HepG2 (cell line): ENCODE data around the gene CNNM4. TPM values are rescaled to one million over a fixed set of nuclear protein-coding genes. Genes with fewer than 3 reads are reported as not detected.

Experiments
- ATAC-seq: fragments of 200-7000 bp; cut with Tn5 transposase; 3 replicates; pipeline ENCODE4 v1.9.1; 2020; ENCODE audit warnings: mild to moderate bottlenecking, moderate library complexity
- BruUV-seq: library from RNA; stranded (reverse); fragments of 400-500 nt; replicated peaks from 2 replicates; lab custom pipeline; 2021; lab: Mats Ljungman, UMichigan
- CTCF ChIA-PET: fragments of 300-600 bp; formaldehyde crosslinking; extraction: SDS; loops from one replicate; lab custom pipeline; 2021; ENCODE audit warnings: low total read pairs, inconsistent platforms, low intra/inter-chr PET ratio; lab: Yijun Ruan, JAX
- POLR2A ChIA-PET: fragments of 350-600 bp; sonication (Branson Sonifier 250); formaldehyde crosslinking; loops from one replicate; lab custom pipeline; 2020; ENCODE audit warnings: antibody characterized with exemption, inconsistent platforms; lab: Yijun Ruan, JAX
- DNase-seq: peaks from one replicate; pipeline ENCODE4 v3.0.0-alpha.2; 2015; ENCODE audit warnings: low spot score
- FAIRE-seq: peaks from 3 replicates; lab custom pipeline; 2011; peaks lifted over from hg19 to GRCh38; lab: Jason Lieb, UNC
- H2AFZ ChIP-seq: one replicate; pipeline ENCODE4 v1.6.1; 2011; ENCODE audit warnings: low read length, inconsistent platforms
- H3K27ac ChIP-seq: fragments of 300-600 bp; 3 replicates; pipeline ENCODE4 v1.8.0; 2011; ENCODE audit warnings: mixed run types, mild to moderate bottlenecking, mixed read lengths, low read length, inconsistent platforms; ENCODE audit not compliant: insufficient read depth; ENCODE audit errors: extremely low read length
- H3K27me3 ChIP-seq, 2 experiments: fragments of 200-600 bp in 1 of 2; 2 replicates in 1 of 2; 3 replicates in 1 of 2; pipeline versions ENCODE4 v1.6.0 to v1.8.0; 2011; ENCODE audit warnings: low read length in 2 of 2, mild to moderate bottlenecking in 2 of 2, moderate library complexity in 2 of 2, inconsistent platforms in 1 of 2; ENCODE audit not compliant: insufficient read depth in 2 of 2, control insufficient read depth in 1 of 2
- H3K36me3 ChIP-seq, 2 experiments: fragments of 200-600 bp in 1 of 2; replicated peaks in 1 of 2; 2 replicates in 1 of 2; 3 replicates in 1 of 2; pipeline versions ENCODE4 v1.5.1 to v1.8.0; 2011; ENCODE audit warnings: low read length in 2 of 2, inconsistent platforms in 1 of 2; ENCODE audit not compliant: insufficient read depth in 2 of 2, control insufficient read depth in 1 of 2
- H3K4me1 ChIP-seq: 2 replicates; pipeline ENCODE4 v1.5.1; 2012; ENCODE audit warnings: low read length, inconsistent platforms; ENCODE audit not compliant: insufficient read depth
- H3K4me2 ChIP-seq: 2 replicates; pipeline ENCODE4 v1.6.0; 2011; ENCODE audit warnings: low read depth, low read length, inconsistent platforms
- H3K4me3 ChIP-seq, 3 experiments: fragments of 200-600 bp in 1 of 3; sonication (generic), shearing (Covaris generic) in 1 of 3; replicated peaks in 1 of 3; 2 replicates each; pipeline ENCODE4 v1.5.1; 2011 to 2016; ENCODE audit warnings: low read length in 3 of 3, inconsistent platforms in 2 of 3, low read depth in 2 of 3, mild to moderate bottlenecking in 2 of 3, control low read depth in 1 of 3, mixed read lengths in 1 of 3; ENCODE audit not compliant: insufficient read depth in 1 of 3
- H3K79me2 ChIP-seq: one replicate; pipeline ENCODE4 v1.6.1; 2011; ENCODE audit warnings: low read length, inconsistent platforms; ENCODE audit not compliant: insufficient read depth
- H3K9ac ChIP-seq: 2 replicates; pipeline ENCODE4 v1.6.0; 2011; ENCODE audit warnings: mild to moderate bottlenecking, low read depth, low read length, inconsistent platforms; ENCODE audit not compliant: insufficient read depth
- H3K9me3 ChIP-seq: 2 replicates; pipeline ENCODE4 v1.5.1; 2012; ENCODE audit warnings: mild to moderate bottlenecking, low read length
- H4K20me1 ChIP-seq: 2 replicates; pipeline ENCODE4 v1.6.0; 2011; ENCODE audit warnings: inconsistent platforms, mild to moderate bottlenecking, low read length, moderate library complexity; ENCODE audit not compliant: insufficient read depth
- AGO2 ChIP-seq: fragments of 200-400 bp; formaldehyde crosslinking; optimal IDR thresholded peaks from 2 replicates; pipeline ENCODE3; 2017; ENCODE audit warnings: mild to moderate bottlenecking, low read depth, low read length, moderate library complexity
- ARID3A ChIP-seq: IDR thresholded peaks from 2 replicates; pipeline ENCODE4 v1.6.1; 2012; ENCODE audit warnings: low read depth, low read length, improper control_type of control experiment
- ATF5 ChIP-seq: sonication (generic); formaldehyde crosslinking; IDR thresholded peaks from 2 replicates; pipeline ENCODE4 v1.4.0; 2020; ENCODE audit warnings: mild to moderate bottlenecking, low read depth, missing genetic modification reagents
- DR1 ChIP-seq: sonication (generic); formaldehyde crosslinking; IDR thresholded peaks from 2 replicates; pipeline ENCODE4 v1.8.0; 2021; ENCODE audit warnings: mild to moderate bottlenecking, missing genetic modification reagents, inconsistent platforms
- ERF ChIP-seq: IDR thresholded peaks from 2 replicates; pipeline ENCODE4 v1.6.1; 2018; ENCODE audit warnings: missing biosample characterization, missing genetic modification reagents
- GTF3A ChIP-seq: sonication (generic); formaldehyde crosslinking; conservative IDR thresholded peaks from 2 replicates; pipeline ENCODE4 v1.4.0; 2020; ENCODE audit warnings: mild to moderate bottlenecking, missing genetic modification reagents
- HIC2 ChIP-seq: sonication (generic); formaldehyde crosslinking; IDR thresholded peaks from 2 replicates; pipeline ENCODE4 v1.9.0; 2022; ENCODE audit warnings: low read depth, missing genetic modification reagents
- KAT2B ChIP-seq: fragments of 150-350 bp; IDR thresholded peaks from 2 replicates; pipeline ENCODE4 v1.6.1; 2014; ENCODE audit warnings: low read depth, low read length, borderline replicate concordance
- NCOA2 ChIP-seq: sonication (generic); formaldehyde crosslinking; IDR thresholded peaks from 2 replicates; pipeline ENCODE4 v1.8.0; 2022; ENCODE audit warnings: inconsistent platforms
- NFIC ChIP-seq: IDR thresholded peaks from 2 replicates; pipeline ENCODE4 v1.6.1; 2012; ENCODE audit warnings: mild to moderate bottlenecking, low read length, inconsistent platforms
- REST ChIP-seq, 2 experiments: IDR thresholded peaks; 2 replicates each; pipeline ENCODE4 v1.6.1; 2011 to 2012; ENCODE audit warnings: low read length in 2 of 2, borderline replicate concordance in 1 of 2, low read depth in 1 of 2, mild to moderate bottlenecking in 1 of 2, moderate library complexity in 1 of 2
- TAF1 ChIP-seq: sonication (generic); formaldehyde crosslinking; IDR thresholded peaks from 2 replicates; pipeline ENCODE4 v1.4.0; 2020; ENCODE audit warnings: missing genetic modification reagents
- XRCC5 ChIP-seq: fragments of 200-400 bp; formaldehyde crosslinking; optimal IDR thresholded peaks from 2 replicates; pipeline ENCODE3; 2017; ENCODE audit warnings: mild to moderate bottlenecking, low read length
- ZNF44 ChIP-seq: sonication (generic); formaldehyde crosslinking; IDR thresholded peaks from 2 replicates; pipeline ENCODE4 v1.5.1; 2020; ENCODE audit warnings: mild to moderate bottlenecking, missing genetic modification reagents
- ZNF530 ChIP-seq: sonication (generic); formaldehyde crosslinking; IDR thresholded peaks from 2 replicates; pipeline ENCODE4 v1.5.0; 2020; ENCODE audit warnings: low read depth, mild to moderate bottlenecking, missing genetic modification reagents
- ZNF619 ChIP-seq: sonication (generic); formaldehyde crosslinking; IDR thresholded peaks from 2 replicates; pipeline ENCODE4 v1.4.0; 2020; ENCODE audit warnings: mild to moderate bottlenecking, missing genetic modification reagents
- ZNF816 ChIP-seq: sonication (generic); formaldehyde crosslinking; IDR thresholded peaks from 2 replicates; pipeline ENCODE4 v1.8.0; 2022; ENCODE audit warnings: missing genetic modification reagents, mild to moderate bottlenecking, borderline replicate concordance
- WGBS: methylation state at CpG from one replicate; pipeline ENCODE4 v1.1.6; 2017; ENCODE audit warnings: low lambda C conversion rate; 5-methylcytosine and 5-hydroxymethylcytosine counted together
- in situ Hi-C: cut with HindIII; loops from 2 replicates; pipeline ENCODE4 v1.10.0; 2017; ENCODE audit warnings: low pct_unique_long_range_greater_than_20kb; ENCODE audit not compliant: extremely low pct_ligation_motif_present
- intact Hi-C: fragments of 100-400 bp; cut with micrococcal nuclease; formaldehyde crosslinking; loops from one replicate; pipeline ENCODE4 v1.10.0; 2022; ENCODE audit not compliant: unreplicated experiment
- polyA plus RNA-seq, 8 experiments: library from polyadenylated mRNA; depleted of rRNA in 3 of 8; stranded (reverse) in 7 of 8; unstranded in 1 of 8; fragments of >200 nt; fragmentation: Illumina TruSeq in 4 of 8; extraction: Trizol in 4 of 8; gene quantifications; 2 replicates each; pipeline versions ENCODE4 v1.2.1 to v1.2.3, GENCODE V29; 2011 to 2016; ENCODE audit warnings: low read depth in 4 of 8, missing spikeins in 1 of 8, mixed read lengths in 1 of 8; ENCODE audit not compliant: insufficient read depth in 1 of 8
- total RNA-seq, 5 experiments: library from RNA; depleted of rRNA; stranded (reverse); fragments of >200 nt; fragmentation: Illumina TruSeq; extraction: Trizol; gene quantifications; 2 replicates each; pipeline ENCODE4 v1.2.3, GENCODE V29; 2016; ENCODE audit warnings: low read depth in 1 of 5

CNNM4 gene
- total and polyA plus RNA-seq, 2 of the 13 experiments (the other 11 are each of a cell fraction or from before 2014, with no cell fraction given), result 5.9 to 8.4 TPM

- POLR2A ChIA-PET, result no interaction called here
- intact Hi-C loops, result no loop called here
- Histone ChIP-seq H4K20me1 (no peaks in the 10 kb centered on the region), H3K27me3 (no peaks in the 10 kb centered on the region), H3K4me2 (no peak overlapping the region), H3K79me2 (peaks cover 18% of the 10 kb centered on the region), H3K27ac (no peak overlapping the region), H3K4me3 (no peak overlapping the region), H3K9me3 (no peaks in the 10 kb centered on the region), H3K9ac (no peak overlapping the region), H3K36me3 (peaks cover 23 to 71% of the 10 kb centered on the region in 2 experiments), H2AFZ (no peak overlapping the region), H3K4me1 (peaks cover 12% of the 10 kb centered on the region)
- no peak for DNase-seq
- ATAC-seq, result no peak
- WGBS, result 100% methylated on average over 3 of the region's 3 CpGs
- FAIRE-seq, result no peak
- in situ Hi-C loops, result no loop called here
- no TSS peak for BruUV-seq
- CTCF ChIA-PET, result no interaction called here
- TF ChIP-seq ARID3A, result no peak
- no peak for TF ChIP-seq KAT2B
- no peak for TF ChIP-seq ERF (CRISPR knock-in tag)
- no peak for TF ChIP-seq ZNF530 (CRISPR knock-in tag)
- no peak for TF ChIP-seq ZNF619 (CRISPR knock-in tag)
- no peak for TF ChIP-seq DR1 (CRISPR knock-in tag)
- no peak for TF ChIP-seq REST (IDR thresholded peaks at IDR 0.05; ENCODE audit: borderline replicate concordance in 1 of 2, low read depth in 1 of 2, low read length in 2 of 2)
- no peak for TF ChIP-seq ZNF816 (CRISPR knock-in tag)
- TF ChIP-seq ZNF44 (CRISPR knock-in tag), result no peak
- TF ChIP-seq GTF3A (CRISPR knock-in tag), result no peak
- no peak for TF ChIP-seq AGO2
- TF ChIP-seq ATF5 (CRISPR knock-in tag), result no peak
- no peak for TF ChIP-seq XRCC5
- TF ChIP-seq NFIC, result no peak
- TF ChIP-seq TAF1 (CRISPR knock-in tag), result no peak
- no peak for TF ChIP-seq NCOA2 (CRISPR knock-in tag)
- TF ChIP-seq HIC2 (CRISPR knock-in tag), result no peak
Observed at GRCh38 chr2:96733931-96734330, 26.8 kb upstream of the CNNM4 start.
